Neural progenitor cell (in vitro differentiated cells): ENCODE measurements around the gene MUSTN1. TPM values are rescaled to one million over a fixed set of nuclear protein-coding genes. Genes with fewer than 3 reads are reported as not detected.

ENCODE experiments used
- DNase-seq: peaks from one replicate; pipeline ENCODE4 v3.0.0-alpha.2; 2016; ENCODE audit warnings: low spot score
- H2AFZ ChIP-seq: fragments of 200-600 bp; sonication (generic); replicated peaks from 2 replicates; pipeline ENCODE4 v1.6.1; 2016; ENCODE audit warnings: antibody characterized with exemption
- H3F3A ChIP-seq: fragments of 200-600 bp; sonication (generic); 2 replicates; pipeline ENCODE4 v1.6.1; 2016; ENCODE audit warnings: antibody characterized with exemption, low read depth
- H3K27ac ChIP-seq: fragments of 200-600 bp; sonication (generic); 2 replicates; pipeline ENCODE4 v1.5.1; 2016; ENCODE audit warnings: mild to moderate bottlenecking
- H3K27me3 ChIP-seq: fragments of 200-600 bp; sonication (generic); 2 replicates; pipeline ENCODE4 v1.6.1; 2016; ENCODE audit warnings: mild to moderate bottlenecking, moderate library complexity
- H3K36me3 ChIP-seq: fragments of 200-600 bp; sonication (generic); 2 replicates; pipeline ENCODE4 v1.5.1; 2016
- H3K4me1 ChIP-seq: fragments of 200-600 bp; sonication (generic); 2 replicates; pipeline ENCODE4 v1.6.1; 2016; ENCODE audit warnings: mixed run types
- H3K4me2 ChIP-seq: fragments of 200-600 bp; sonication (generic); 2 replicates; pipeline ENCODE4 v1.6.1; 2016
- H3K4me3 ChIP-seq: fragments of 200-600 bp; sonication (generic); 2 replicates; pipeline ENCODE4 v1.5.1; 2016
- H3K79me2 ChIP-seq: fragments of 200-600 bp; sonication (generic); 2 replicates; pipeline ENCODE4 v1.6.1; 2016; ENCODE audit warnings: low read depth
- H3K9ac ChIP-seq: fragments of 200-600 bp; sonication (generic); 2 replicates; pipeline ENCODE4 v1.6.1; 2016
- H3K9me3 ChIP-seq: fragments of 200-600 bp; sonication (generic); 2 replicates; pipeline ENCODE4 v1.5.1; 2016; ENCODE audit warnings: low read depth
- H4K20me1 ChIP-seq: fragments of 200-600 bp; sonication (generic); 2 replicates; pipeline ENCODE4 v1.6.1; 2016; ENCODE audit warnings: low read depth
- H3K27ac Mint-ChIP-seq: 3 replicates; pipeline ENCODE4 v1.8.0; 2021; ENCODE audit warnings: mixed read lengths
- H3K27me3 Mint-ChIP-seq: 2 replicates; pipeline ENCODE4 v1.8.0; 2022; ENCODE audit warnings: low read depth, mild to moderate bottlenecking, inconsistent platforms, moderate library complexity, mixed read lengths; ENCODE audit not compliant: insufficient read depth
- H3K36me3 Mint-ChIP-seq: 3 replicates; pipeline ENCODE4 v1.8.0; 2021; ENCODE audit warnings: mixed read lengths
- H3K4me1 Mint-ChIP-seq: 3 replicates; pipeline ENCODE4 v1.8.0; 2021; ENCODE audit warnings: mixed read lengths
- H3K4me3 Mint-ChIP-seq: 3 replicates; pipeline ENCODE4 v1.8.0; 2021; ENCODE audit warnings: mild to moderate bottlenecking, moderate library complexity, mixed read lengths
- H3K9me3 Mint-ChIP-seq: 3 replicates; pipeline ENCODE4 v1.8.0; 2020; ENCODE audit warnings: mixed read lengths
- CTCF ChIP-seq: fragments of 200-600 bp; sonication (generic); IDR thresholded peaks from 2 replicates; pipeline ENCODE4 v1.5.1; 2017; ENCODE audit warnings: antibody characterized with exemption, mild to moderate bottlenecking
- EZH2 ChIP-seq: fragments of 200-600 bp; sonication (generic); IDR thresholded peaks from 2 replicates; pipeline ENCODE4 v1.6.1; 2017; ENCODE audit warnings: antibody characterized with exemption, mild to moderate bottlenecking, moderate library complexity
- EZH2phosphoT487 ChIP-seq: fragments of 200-600 bp; sonication (generic); IDR thresholded peaks from 2 replicates; pipeline ENCODE4 v1.6.1; 2017; ENCODE audit warnings: antibody characterized with exemption
- total RNA-seq: library from RNA; depleted of rRNA; stranded (reverse); fragments of >200 nt; gene quantifications from 2 replicates; pipeline ENCODE4 v1.2.3, GENCODE V29; 2015; ENCODE audit warnings: low replicate concordance

Gene MUSTN1
- total RNA-seq, 1 donor from 2014 or later, result 2.0 TPM

- DNase-seq, result no peak
- Mint-ChIP-seq H3K4me1 (peaks cover 17% of the 10 kb centered on the region), H3K9me3 (no peaks in the 10 kb centered on the region), H3K36me3 (no peaks in the 10 kb centered on the region), H3K4me3 (no peak overlapping the region), H3K27me3 (peaks cover 4% of the 10 kb centered on the region), H3K27ac (no peak overlapping the region)
- Histone ChIP-seq H3K36me3 (no peaks in the 10 kb centered on the region), H3K4me2 (no peak overlapping the region), H3K79me2 (no peaks in the 10 kb centered on the region), H3K9me3 (no peaks in the 10 kb centered on the region), H3K27me3 (no peaks in the 10 kb centered on the region), H3K9ac (no peak overlapping the region), H3F3A (peaks cover 4% of the 10 kb centered on the region), H4K20me1 (no peaks in the 10 kb centered on the region), H3K4me1 (peaks cover 10% of the 10 kb centered on the region), H3K4me3 (no peak overlapping the region), H2AFZ (no peak overlapping the region), H3K27ac (no peak overlapping the region)
- TF ChIP-seq EZH2phosphoT487 (no peak), CTCF (no peak), EZH2 (no peak)
These were observed 18.6 kb downstream of the MUSTN1 start for GRCh38 chr3:52816199-52816598.

- H3K4me3 ChIP-seq, result no peak overlapping the region
- H3K4me2 ChIP-seq, result no peak overlapping the region
These were observed 21.0 kb downstream of the MUSTN1 start for GRCh38 chr3:52813810-52814209.

GRCh38 chr3:52811452-52812011 is 23.3 kb downstream of the MUSTN1 start:
- Histone ChIP-seq H3K4me1 (no peaks in the 10 kb centered on the region), H3K4me3 (no peak overlapping the region), H3K9me3 (no peaks in the 10 kb centered on the region), H3K36me3 (no peaks in the 10 kb centered on the region), H3K27ac (no peak overlapping the region), H3K27me3 (no peaks in the 10 kb centered on the region), H3K9ac (no peak overlapping the region), H3F3A (no peaks in the 10 kb centered on the region), H4K20me1 (no peaks in the 10 kb centered on the region), H3K79me2 (no peaks in the 10 kb centered on the region), H2AFZ (no peak overlapping the region), H3K4me2 (no peak overlapping the region)
- DNase-seq, result no peak
- H3K4me1 Mint-ChIP-seq, result no peaks in the 10 kb centered on the region
- no peaks in the 10 kb centered on the region for H3K36me3 Mint-ChIP-seq
- H3K4me3 Mint-ChIP-seq, result peak overlapping the region; percentile 24
- peaks cover 7% of the 10 kb centered on the region for H3K27me3 Mint-ChIP-seq
- no peak overlapping the region for H3K27ac Mint-ChIP-seq
- TF ChIP-seq EZH2phosphoT487, result no peak
- no peak for TF ChIP-seq CTCF
- H3K9me3 Mint-ChIP-seq, result no peaks in the 10 kb centered on the region

More at GRCh38 chr3:52813810-52814209, 21.0 kb downstream of the MUSTN1 start:
- Mint-ChIP-seq H3K36me3 (no peaks in the 10 kb centered on the region), H3K27ac (no peak overlapping the region), H3K27me3 (peaks cover 7% of the 10 kb centered on the region), H3K9me3 (no peaks in the 10 kb centered on the region), H3K4me1 (peaks cover 4% of the 10 kb centered on the region), H3K4me3 (no peak overlapping the region)
- Histone ChIP-seq H3K36me3 (no peaks in the 10 kb centered on the region), H4K20me1 (no peaks in the 10 kb centered on the region), H3K9me3 (no peaks in the 10 kb centered on the region), H3F3A (no peaks in the 10 kb centered on the region), H2AFZ (no peak overlapping the region), H3K27ac (no peak overlapping the region), H3K9ac (no peak overlapping the region), H3K4me1 (no peaks in the 10 kb centered on the region), H3K27me3 (no peaks in the 10 kb centered on the region), H3K79me2 (no peaks in the 10 kb centered on the region)
- TF ChIP-seq EZH2phosphoT487 (no peak), CTCF (no peak), EZH2 (no peak)
- no peak for DNase-seq
